ENCODE data around the gene HNRNPUL1.

HNRNPUL1 gene

DNA sequence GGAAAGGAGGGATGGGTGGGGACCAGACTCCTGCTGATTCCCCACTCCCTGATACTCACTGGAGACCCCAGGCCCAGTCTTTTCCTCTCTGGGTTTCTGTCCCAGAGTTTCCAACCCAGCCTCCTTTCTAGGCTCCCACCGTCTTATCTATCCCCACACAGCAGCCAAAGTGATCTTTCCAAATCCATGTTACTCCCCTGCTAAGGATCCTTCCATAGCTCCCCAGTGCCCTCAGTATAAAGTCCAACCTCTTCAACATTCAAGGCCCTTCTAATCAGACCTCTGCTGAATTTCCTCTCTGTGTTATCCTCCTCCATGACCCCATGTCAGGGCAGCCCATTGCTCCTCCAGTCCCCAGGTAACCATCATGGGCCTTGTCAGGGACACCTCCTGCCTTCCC lies 90.9 kb downstream of the HNRNPUL1 start:
- TF ChIP-seq, protein P1, sequence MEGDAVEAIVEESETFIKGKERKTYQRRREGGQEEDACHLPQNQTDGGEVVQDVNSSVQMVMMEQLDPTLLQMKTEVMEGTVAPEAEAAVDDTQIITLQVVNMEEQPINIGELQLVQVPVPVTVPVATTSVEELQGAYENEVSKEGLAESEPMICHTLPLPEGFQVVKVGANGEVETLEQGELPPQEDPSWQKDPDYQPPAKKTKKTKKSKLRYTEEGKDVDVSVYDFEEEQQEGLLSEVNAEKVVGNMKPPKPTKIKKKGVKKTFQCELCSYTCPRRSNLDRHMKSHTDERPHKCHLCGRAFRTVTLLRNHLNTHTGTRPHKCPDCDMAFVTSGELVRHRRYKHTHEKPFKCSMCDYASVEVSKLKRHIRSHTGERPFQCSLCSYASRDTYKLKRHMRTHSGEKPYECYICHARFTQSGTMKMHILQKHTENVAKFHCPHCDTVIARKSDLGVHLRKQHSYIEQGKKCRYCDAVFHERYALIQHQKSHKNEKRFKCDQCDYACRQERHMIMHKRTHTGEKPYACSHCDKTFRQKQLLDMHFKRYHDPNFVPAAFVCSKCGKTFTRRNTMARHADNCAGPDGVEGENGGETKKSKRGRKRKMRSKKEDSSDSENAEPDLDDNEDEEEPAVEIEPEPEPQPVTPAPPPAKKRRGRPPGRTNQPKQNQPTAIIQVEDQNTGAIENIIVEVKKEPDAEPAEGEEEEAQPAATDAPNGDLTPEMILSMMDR (conservative IDR thresholded peaks at IDR 0.05; ENCODE audit: low read depth, low read length) = no peak
- no peak overlapping the region for H3K4me3 ChIP-seq (ENCODE audit: low read depth, low read length)
- no peak for DNase-seq (ENCODE audit: low read depth)

DNA sequence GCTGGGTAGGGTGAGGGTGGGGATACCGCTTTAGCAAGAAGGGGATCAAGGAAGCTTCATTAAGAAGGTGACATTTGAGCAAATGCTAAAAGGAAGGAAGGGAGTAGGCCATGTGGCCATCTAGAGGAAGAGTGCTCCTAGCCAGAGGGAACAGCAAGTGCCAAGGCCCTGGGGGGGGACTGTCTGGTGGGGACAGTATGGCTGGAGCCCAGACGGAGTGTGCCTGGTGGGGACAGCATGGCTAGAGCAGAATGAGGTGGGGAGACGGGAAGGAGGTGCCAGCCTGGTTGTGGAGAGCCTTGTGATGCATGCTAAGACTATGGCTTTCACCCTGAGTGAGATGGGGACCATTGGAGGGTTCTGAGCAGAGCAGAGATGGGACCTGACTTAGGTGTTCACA lies 91.6 kb downstream of the HNRNPUL1 start:
- TF ChIP-seq, protein P1 (conservative IDR thresholded peaks at IDR 0.05; ENCODE audit: low read depth, low read length) = no peak
- no peak for DNase-seq (ENCODE audit: low read depth)

DNA sequence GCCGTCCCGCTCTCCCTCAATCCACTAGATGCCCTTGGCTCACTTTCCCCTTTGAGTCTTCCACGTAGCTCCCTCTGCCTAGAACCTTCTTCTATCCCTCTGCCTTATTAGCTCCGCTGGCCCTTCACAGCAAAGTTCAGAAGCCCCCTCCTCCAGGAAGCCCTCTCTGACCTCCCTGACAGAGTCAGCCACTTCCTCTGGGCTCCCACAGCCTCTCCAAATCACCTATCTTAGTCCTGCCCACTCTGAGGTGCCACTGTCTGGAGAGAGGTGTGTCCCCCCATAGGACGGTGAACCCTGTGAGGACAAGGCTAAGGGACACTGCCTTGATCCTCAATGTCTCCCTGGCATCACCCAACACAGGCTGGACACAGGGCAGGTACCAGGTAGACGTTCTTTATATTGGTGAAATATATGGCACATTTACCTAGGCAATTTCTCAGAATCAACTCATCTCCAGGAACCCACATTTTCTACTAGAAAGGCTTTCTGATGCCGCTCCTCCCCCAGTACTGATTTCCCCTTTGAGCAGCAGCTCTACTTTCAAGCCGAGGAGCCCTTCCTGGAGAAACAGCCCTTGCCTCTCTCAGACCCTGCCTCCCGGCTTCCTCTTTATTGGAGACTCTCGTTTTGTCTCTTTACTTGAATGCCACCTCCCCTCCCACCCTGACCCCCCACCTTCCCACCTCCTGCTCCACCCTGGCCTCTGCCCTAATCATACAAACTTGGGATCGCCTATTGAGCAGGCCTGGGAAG lies 93.0 kb downstream of the HNRNPUL1 start:
- DNase-seq (ENCODE audit: low read depth) = no peak
- TF ChIP-seq, protein P1 (conservative IDR thresholded peaks at IDR 0.05; ENCODE audit: low read depth, low read length) = no peak
- H3K4me3 ChIP-seq (ENCODE audit: low read depth, low read length) = no peak overlapping the region

More for the DNA sequence above, 91.6 kb downstream of the HNRNPUL1 start:
- H3K4me3 ChIP-seq (ENCODE audit: low read depth, low read length) = no peak overlapping the region
